Immature natural killer cell (primary cell): ENCODE measurements around the gene CAPS. TPM values are rescaled to one million over a fixed set of nuclear protein-coding genes. Genes with fewer than 3 reads are reported as not detected.

Source experiments
- DNase-seq, 3 donors: peaks; one replicate each; pipeline ENCODE4 v3.0.0; 2022; ENCODE audit warnings: mixed read lengths in 1 of 3
- H3K27ac Mint-ChIP-seq, 6 donors: one replicate each; pipeline ENCODE4 v1.8.0; 2020; ENCODE audit warnings: mixed read lengths in 6 of 6, mild to moderate bottlenecking in 5 of 6, inconsistent platforms in 4 of 6, moderate library complexity in 3 of 6
- H3K27me3 Mint-ChIP-seq, 3 donors: one replicate each; pipeline ENCODE4 v1.8.0; 2020 to 2021; ENCODE audit warnings: low read depth in 3 of 3, mild to moderate bottlenecking in 3 of 3, mixed read lengths in 3 of 3, moderate library complexity in 3 of 3, inconsistent platforms in 1 of 3
- H3K36me3 Mint-ChIP-seq, 3 donors: one replicate each; pipeline ENCODE4 v1.8.0; 2020; ENCODE audit warnings: mixed read lengths in 3 of 3, inconsistent platforms in 2 of 3, mild to moderate bottlenecking in 2 of 3
- H3K4me1 Mint-ChIP-seq, 2 donors: one replicate each; pipeline ENCODE4 v1.8.0; 2020; ENCODE audit warnings: inconsistent platforms in 2 of 2, mild to moderate bottlenecking in 2 of 2, mixed read lengths in 2 of 2, moderate library complexity in 1 of 2
- H3K4me3 Mint-ChIP-seq, 5 donors: one replicate each; pipeline ENCODE4 v1.8.0; 2020; ENCODE audit warnings: mild to moderate bottlenecking in 5 of 5, mixed read lengths in 5 of 5, inconsistent platforms in 3 of 5, moderate library complexity in 3 of 5
- H3K9me3 Mint-ChIP-seq, 6 donors: one replicate each; pipeline ENCODE4 v1.8.0; 2020; ENCODE audit warnings: mild to moderate bottlenecking in 6 of 6, mixed read lengths in 6 of 6, inconsistent platforms in 4 of 6, moderate library complexity in 3 of 6
- polyA plus RNA-seq, 3 donors: library from polyadenylated mRNA; unstranded; fragments of 300-500 nt; fragmentation: Illumina TruSeq; gene quantifications; one replicate each; pipeline ENCODE4 v1.2.3, GENCODE V29; 2021

Gene CAPS
- polyA plus RNA-seq, 3 donors from 2014 or later, result 0.32 to 4.1 (median 2.2) TPM

- Mint-ChIP-seq H3K36me3 (peaks cover 0 to 6% (median 2%) of the 10 kb centered on the region in 3 donors), H3K4me1 (peaks cover 21 to 42% of the 10 kb centered on the region in 2 donors), H3K27ac (no peak overlapping the region), H3K27me3 (peaks cover 2 to 4% (median 3%) of the 10 kb centered on the region in 3 donors), H3K4me3 (no peak overlapping the region), H3K9me3 (no peaks in the 10 kb centered on the region)
- no peak for DNase-seq
These were observed 26.5 kb downstream of the CAPS start for GRCh38 chr19:5940260-5941208.

- Mint-ChIP-seq H3K27me3 (peaks cover 2 to 7% (median 3%) of the 10 kb centered on the region in 3 donors), H3K27ac (peak overlapping the region in 2 of 6 donors; percentile 30 to 34), H3K4me1 (peaks cover 26 to 48% of the 10 kb centered on the region in 2 donors), H3K4me3 (no peak overlapping the region), H3K9me3 (no peaks in the 10 kb centered on the region), H3K36me3 (peaks cover 0 to 6% (median 0%) of the 10 kb centered on the region in 3 donors)
- no peak for DNase-seq
These were observed 27.6 kb downstream of the CAPS start for GRCh38 chr19:5941673-5942072.

GRCh38 chr19:5943045-5943444, 29.0 kb downstream of the CAPS start:
- H3K27me3 Mint-ChIP-seq, result peaks cover 0 to 7% (median 3%) of the 10 kb centered on the region in 3 donors
- DNase-seq, result no peak
- peaks cover 0 to 3% (median 0%) of the 10 kb centered on the region in 3 donors for H3K36me3 Mint-ChIP-seq
- no peaks in the 10 kb centered on the region for H3K9me3 Mint-ChIP-seq
- H3K4me1 Mint-ChIP-seq, result peaks cover 32 to 47% of the 10 kb centered on the region in 2 donors
- no peak overlapping the region for H3K4me3 Mint-ChIP-seq
- peak overlapping the region in 1 of 6 donors; percentile 58 for H3K27ac Mint-ChIP-seq

GRCh38 chr19:5943623-5944022, 29.6 kb downstream of the CAPS start:
- peaks cover 0 to 7% (median 3%) of the 10 kb centered on the region in 3 donors for H3K27me3 Mint-ChIP-seq
- H3K4me1 Mint-ChIP-seq, result peaks cover 35 to 52% of the 10 kb centered on the region in 2 donors
- no peaks in the 10 kb centered on the region for H3K9me3 Mint-ChIP-seq
- H3K4me3 Mint-ChIP-seq, result no peak overlapping the region
- peaks cover 0 to 3% (median 0%) of the 10 kb centered on the region in 3 donors for H3K36me3 Mint-ChIP-seq
- peak overlapping the region in 2 of 6 donors; percentile 24 to 30 for H3K27ac Mint-ChIP-seq
- DNase-seq, result no peak

DNA sequence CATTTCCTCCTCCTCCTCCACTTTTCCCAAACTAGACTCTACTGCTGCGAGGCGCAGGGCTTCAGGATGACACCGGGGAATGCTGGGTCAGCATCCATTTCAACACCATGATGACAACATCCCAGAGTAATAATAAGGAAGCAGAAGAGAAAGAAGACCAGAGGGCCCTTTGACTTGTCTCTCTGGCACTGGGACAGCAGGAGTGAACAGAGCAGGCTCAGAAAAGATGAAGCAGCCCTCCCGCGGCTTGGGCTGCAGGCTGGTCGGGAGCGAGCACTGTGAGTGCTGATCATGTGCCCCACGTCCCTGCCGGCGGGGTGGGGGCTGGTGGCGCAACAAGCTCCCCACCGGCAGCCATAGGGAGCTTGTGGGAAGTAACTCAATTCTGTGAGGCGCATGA, 33.4 kb downstream of the CAPS start:
- peaks cover 67 to 84% of the 10 kb centered on the region in 2 donors for H3K4me1 Mint-ChIP-seq
- H3K27ac Mint-ChIP-seq, result peak overlapping the region in 4 of 6 donors; percentile 7 to 35 (median 12)
- DNase-seq, result no peak
- no peak overlapping the region for H3K4me3 Mint-ChIP-seq
- H3K36me3 Mint-ChIP-seq, result no peaks in the 10 kb centered on the region
- no peaks in the 10 kb centered on the region for H3K9me3 Mint-ChIP-seq
- H3K27me3 Mint-ChIP-seq, result peaks cover 0 to 6% (median 2%) of the 10 kb centered on the region in 3 donors

GRCh38 chr19:5948752-5949564, 34.9 kb downstream of the CAPS start:
- Mint-ChIP-seq H3K4me1 (peaks cover 72 to 89% of the 10 kb centered on the region in 2 donors), H3K27ac (peak overlapping the region in 5 of 6 donors; percentile 4 to 79 (median 51)), H3K9me3 (no peaks in the 10 kb centered on the region), H3K27me3 (peaks cover 0 to 7% (median 2%) of the 10 kb centered on the region in 3 donors), H3K4me3 (no peak overlapping the region), H3K36me3 (no peaks in the 10 kb centered on the region)
- DNase-seq, result no peak

- H3K27me3 Mint-ChIP-seq, result peaks cover 0 to 6% (median 2%) of the 10 kb centered on the region in 3 donors
- no peak for DNase-seq
- H3K4me1 Mint-ChIP-seq, result peaks cover 78 to 90% of the 10 kb centered on the region in 2 donors
- H3K36me3 Mint-ChIP-seq, result no peaks in the 10 kb centered on the region
- no peaks in the 10 kb centered on the region for H3K9me3 Mint-ChIP-seq
- peak overlapping the region in 4 of 6 donors; percentile 3 to 47 (median 13) for H3K27ac Mint-ChIP-seq
- no peak overlapping the region for H3K4me3 Mint-ChIP-seq
These were observed 35.8 kb downstream of the CAPS start for GRCh38 chr19:5949792-5950305.

GRCh38 chr19:5950741-5951140, 36.7 kb downstream of the CAPS start:
- Mint-ChIP-seq H3K27ac (peak overlapping the region in 4 of 6 donors; percentile 30 to 64 (median 41)), H3K4me1 (peaks cover 79 to 90% of the 10 kb centered on the region in 2 donors), H3K27me3 (peaks cover 0 to 4% (median 2%) of the 10 kb centered on the region in 3 donors), H3K9me3 (no peaks in the 10 kb centered on the region), H3K36me3 (no peaks in the 10 kb centered on the region), H3K4me3 (no peak overlapping the region)
- DNase-seq, result no peak

DNA sequence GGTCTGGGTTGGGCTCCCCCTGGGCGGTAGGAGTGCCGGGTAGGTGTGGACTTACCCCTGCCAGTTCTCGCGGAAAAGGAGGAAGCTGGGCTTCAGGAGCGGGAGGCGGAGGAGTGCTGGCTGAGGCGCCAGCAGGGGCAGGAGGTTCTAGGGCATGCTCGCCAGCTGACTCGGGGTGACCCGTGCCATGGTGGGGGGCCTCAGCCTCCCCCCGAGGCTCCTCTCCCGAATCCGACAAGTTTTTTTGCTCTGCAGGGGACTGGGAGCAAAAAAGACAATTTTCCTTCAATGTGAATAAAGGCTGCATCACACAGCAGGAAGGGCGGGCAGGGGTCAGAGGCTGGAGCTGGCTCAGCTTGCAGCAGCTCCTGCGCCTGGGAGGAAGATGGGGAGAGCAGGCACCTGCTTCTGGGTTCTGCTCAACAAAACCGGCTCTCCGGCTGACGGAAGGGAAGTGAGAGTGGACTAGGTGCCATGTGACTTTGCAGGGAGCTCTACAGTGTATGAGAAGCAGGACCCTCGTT, 37.3 kb downstream of the CAPS start:
- DNase-seq, result no peak
- no peaks in the 10 kb centered on the region for H3K36me3 Mint-ChIP-seq
- H3K9me3 Mint-ChIP-seq, result no peaks in the 10 kb centered on the region
- peaks cover 0 to 4% (median 0%) of the 10 kb centered on the region in 3 donors for H3K27me3 Mint-ChIP-seq
- H3K4me3 Mint-ChIP-seq, result peak overlapping the region in 2 of 5 donors; percentile 10 to 13
- H3K4me1 Mint-ChIP-seq, result peaks cover 81 to 91% of the 10 kb centered on the region in 2 donors
- peak overlapping the region in 5 of 6 donors; percentile 34 to 85 (median 49) for H3K27ac Mint-ChIP-seq

- H3K27ac Mint-ChIP-seq, result peak overlapping the region; percentile 66 to 94 (median 88)
These were observed 38.4 kb downstream of the CAPS start for GRCh38 chr19:5952193-5953029.

DNA sequence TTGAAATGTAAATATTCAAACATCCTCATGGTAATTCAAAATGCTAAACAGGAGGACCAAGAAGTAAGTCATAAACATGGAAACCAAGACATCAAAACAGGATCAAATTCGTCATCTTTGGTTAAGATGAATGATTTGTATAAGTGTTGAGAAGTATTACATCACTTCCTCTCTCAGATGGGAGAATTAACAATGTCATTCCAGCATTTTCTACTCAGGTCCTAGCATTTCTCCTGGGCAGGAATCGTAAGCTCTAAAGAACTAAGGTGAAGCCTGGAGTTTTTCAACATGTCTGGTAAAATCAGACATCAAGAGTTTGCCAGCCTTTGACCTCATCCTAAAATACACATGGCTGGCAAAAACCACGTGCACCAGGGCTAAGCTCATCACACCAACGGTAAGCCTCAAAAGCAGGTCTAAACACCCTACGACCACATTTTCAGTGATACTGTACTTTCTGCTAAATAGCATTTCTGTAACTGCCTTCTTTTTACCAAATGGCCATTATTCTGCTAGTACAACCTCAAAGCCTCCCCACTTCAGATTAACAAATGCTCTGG, 39.1 kb downstream of the CAPS start:
- Mint-ChIP-seq H3K4me1 (peaks cover 89 to 97% of the 10 kb centered on the region in 2 donors), H3K27me3 (peaks cover 0 to 4% (median 0%) of the 10 kb centered on the region in 3 donors), H3K9me3 (no peaks in the 10 kb centered on the region), H3K36me3 (peaks cover 0 to 3% (median 0%) of the 10 kb centered on the region in 3 donors), H3K27ac (peak overlapping the region; percentile 66 to 94 (median 88)), H3K4me3 (peak overlapping the region; percentile 53 to 82 (median 61))
- DNase-seq, result peak; percentile 21 to 27 (median 24)

More at GRCh38 chr19:5952193-5953029, 38.4 kb downstream of the CAPS start:
- Mint-ChIP-seq H3K4me1 (peaks cover 86 to 97% of the 10 kb centered on the region in 2 donors), H3K9me3 (no peaks in the 10 kb centered on the region), H3K4me3 (peak overlapping the region; percentile 52 to 82 (median 56)), H3K27me3 (peaks cover 0 to 4% (median 0%) of the 10 kb centered on the region in 3 donors), H3K36me3 (no peaks in the 10 kb centered on the region)
- peak in 1 of 3 donors; percentile 17 for DNase-seq

GRCh38 chr19:5953680-5954213, 39.7 kb downstream of the CAPS start:
- Mint-ChIP-seq H3K4me3 (peak overlapping the region; percentile 53 to 82 (median 61)), H3K36me3 (peaks cover 0 to 4% (median 0%) of the 10 kb centered on the region in 3 donors), H3K27ac (peak overlapping the region; percentile 66 to 94 (median 88)), H3K27me3 (peaks cover 0 to 4% (median 0%) of the 10 kb centered on the region in 3 donors), H3K9me3 (no peaks in the 10 kb centered on the region), H3K4me1 (peaks cover 90 to 96% of the 10 kb centered on the region in 2 donors)
- DNase-seq, result peak in 2 of 3 donors; percentile 14 to 22
